Fibroblast of the aortic adventitia (primary cell): ENCODE results near the gene FER. TPM values are rescaled to one million over a fixed set of nuclear protein-coding genes. Genes with fewer than 3 reads are reported as not detected.
A peak's percentile ranks its signal among the peaks of the same experiment; 100 is the strongest.
"Not testable (repeated sequence)": the region's sequence is repeated elsewhere in the genome, so short reads cannot be mapped to it uniquely, and the experiment has no call there.

Experiments used
- DNase-seq: peaks from one replicate; pipeline ENCODE4 v3.0.0-alpha.2; 2010; ENCODE audit warnings: low read depth
- H3K4me3 ChIP-seq: 2 replicates; pipeline ENCODE4 v1.5.1; 2011; ENCODE audit warnings: low read depth, mild to moderate bottlenecking, control low read depth, low read length, moderate library complexity
- CTCF ChIP-seq: IDR thresholded peaks from 2 replicates; pipeline ENCODE4 v1.5.1; 2011; ENCODE audit warnings: mild to moderate bottlenecking, low read length, control low read depth, inconsistent platforms; ENCODE audit not compliant: insufficient read depth
- total RNA-seq: library from RNA; depleted of rRNA; stranded (reverse); fragments of >200 nt; gene quantifications from 2 replicates; pipeline ENCODE4 v1.2.3, GENCODE V29; 2012; ENCODE audit warnings: low replicate concordance

Gene FER
- total RNA-seq, 1 donor = 41.5 TPM

GRCh38 chr5:108818613-108819272 lies 71.0 kb downstream of the FER start:
- no peak overlapping the region for H3K4me3 ChIP-seq
- no peak for TF ChIP-seq CTCF
- peak; percentile 49 for DNase-seq

- no peak for TF ChIP-seq CTCF
- no peak for DNase-seq
- H3K4me3 ChIP-seq = no peak overlapping the region
These were observed 73.3 kb downstream of the FER start for GRCh38 chr5:108820983-108821382.

GRCh38 chr5:108822211-108822947 lies 74.7 kb downstream of the FER start:
- H3K4me3 ChIP-seq = no peak overlapping the region
- TF ChIP-seq CTCF = no peak
- DNase-seq = no peak

- H3K4me3 ChIP-seq = no peak overlapping the region
- no peak for DNase-seq
- no peak for TF ChIP-seq CTCF
These were observed 79.4 kb downstream of the FER start for GRCh38 chr5:108827131-108827530.

GRCh38 chr5:108830705-108831276 lies 83.1 kb downstream of the FER start:
- no peak overlapping the region for H3K4me3 ChIP-seq
- DNase-seq = no peak
- no peak for TF ChIP-seq CTCF

- H3K4me3 ChIP-seq = no peak overlapping the region
- DNase-seq = no peak
- TF ChIP-seq CTCF = no peak
These were observed 88.8 kb downstream of the FER start for GRCh38 chr5:108836492-108836891.

GRCh38 chr5:108842260-108842941 lies 94.7 kb downstream of the FER start:
- not testable (repeated sequence) for DNase-seq, H3K4me3 ChIP-seq

GRCh38 chr5:108851129-108851528 lies 103.4 kb downstream of the FER start:
- DNase-seq, H3K4me3 ChIP-seq: not testable (repeated sequence)
